H1 (cell line): ENCODE measurements around the gene CIRBP. TPM values are rescaled to one million over a fixed set of nuclear protein-coding genes. Genes with fewer than 3 reads are reported as not detected.

Source experiments
- CTCF ChIA-PET: fragments of 300-600 bp; sonication (Branson Sonifier 250); formaldehyde crosslinking; loops from one replicate; lab custom pipeline; 2021; ENCODE audit not compliant: partially characterized antibody; lab: Charles Lee
- POLR2A ChIA-PET: fragments of 300-600 bp; sonication (Branson Sonifier 250); formaldehyde crosslinking; loops from one replicate; lab custom pipeline; 2021; ENCODE audit warnings: inconsistent platforms; ENCODE audit not compliant: partially characterized antibody; lab: Charles Lee
- DNase-seq, 2 experiments: peaks; one replicate each; pipeline versions ENCODE4 v3.0.0 to v3.0.0-alpha.2; 2010 to 2022; ENCODE audit warnings: low spot score in 2 of 2, low read depth in 1 of 2, mixed read lengths in 1 of 2
- FAIRE-seq: peaks from 2 replicates; lab custom pipeline; 2011; peaks lifted over from hg19 to GRCh38; lab: Jason Lieb, UNC
- H2AFZ ChIP-seq: 2 replicates; pipeline ENCODE4 v1.8.1; 2012; ENCODE audit warnings: low read length, inconsistent platforms
- H2AK5ac ChIP-seq: 2 replicates; pipeline ENCODE4 v1.6.1; 2013; ENCODE audit warnings: low read depth, low read length
- H2BK120ac ChIP-seq: replicated peaks from 2 replicates; pipeline ENCODE3; 2013; ENCODE audit warnings: low read depth, low read length, inconsistent platforms
- H2BK12ac ChIP-seq: 2 replicates; pipeline ENCODE4 v1.6.1; 2013; ENCODE audit warnings: low read depth, low read length
- H2BK15ac ChIP-seq: 2 replicates; pipeline ENCODE4 v1.6.1; 2013; ENCODE audit warnings: low read length
- H2BK20ac ChIP-seq: 2 replicates; pipeline ENCODE4 v1.6.1; 2013; ENCODE audit warnings: low read length
- H2BK5ac ChIP-seq: 2 replicates; pipeline ENCODE4 v1.6.1; 2013; ENCODE audit warnings: low read depth, low read length
- H3K14ac ChIP-seq: 2 replicates; pipeline ENCODE4 v1.6.1; 2013; ENCODE audit warnings: inconsistent platforms; ENCODE audit not compliant: insufficient read length
- H3K18ac ChIP-seq: 2 replicates; pipeline ENCODE4 v1.6.1; 2013; ENCODE audit warnings: low read length; ENCODE audit errors: extremely low read depth
- H3K23ac ChIP-seq: 2 replicates; pipeline ENCODE4 v1.6.1; 2013; ENCODE audit warnings: inconsistent platforms; ENCODE audit not compliant: insufficient read length
- H3K23me2 ChIP-seq: 2 replicates; pipeline ENCODE4 v1.6.1; 2013; ENCODE audit warnings: low read depth, low read length
- H3K27ac ChIP-seq: 2 replicates; pipeline ENCODE4 v1.6.1; 2011; ENCODE audit warnings: low read depth, low read length, inconsistent platforms
- H3K27me3 ChIP-seq, 4 experiments: replicated peaks in 1 of 4; 1 replicate in 1 of 4; 2 replicates in 3 of 4; pipeline versions ENCODE4 v1.6.1 to v1.8.1; 2011 to 2013; ENCODE audit warnings: low read length in 3 of 4, mild to moderate bottlenecking in 3 of 4, inconsistent platforms in 2 of 4, mixed read lengths in 2 of 4, moderate library complexity in 1 of 4; ENCODE audit not compliant: control insufficient read depth in 3 of 4, insufficient read depth in 3 of 4; ENCODE audit errors: extremely low read depth in 1 of 4
- H3K36me3 ChIP-seq, 4 experiments: 2 replicates each; pipeline versions ENCODE4 v1.6.1 to v1.8.1; 2011 to 2013; ENCODE audit warnings: mild to moderate bottlenecking in 4 of 4, low read length in 3 of 4, moderate library complexity in 2 of 4, control low read depth in 1 of 4, inconsistent platforms in 1 of 4; ENCODE audit not compliant: insufficient read depth in 4 of 4, control insufficient read depth in 2 of 4
- H3K4ac ChIP-seq: replicated peaks from 2 replicates; pipeline ENCODE3; 2013; ENCODE audit warnings: low read length, low read depth, mixed read lengths, inconsistent platforms; ENCODE audit not compliant: insufficient read length
- H3K4me1 ChIP-seq, 4 experiments: replicated peaks in 1 of 4; 1 replicate in 1 of 4; 2 replicates in 3 of 4; pipeline versions ENCODE4 v1.6.1 to v1.8.1; 2011 to 2013; ENCODE audit warnings: low read length in 3 of 4, inconsistent platforms in 2 of 4, mixed read lengths in 1 of 4; ENCODE audit not compliant: insufficient read depth in 4 of 4, control insufficient read depth in 3 of 4
- H3K4me2 ChIP-seq, 2 experiments: 2 replicates each; pipeline versions ENCODE4 v1.6.1 to v1.8.1; 2011 to 2013; ENCODE audit warnings: low read depth in 2 of 2, low read length in 2 of 2, control low read depth in 1 of 2, inconsistent platforms in 1 of 2, mild to moderate bottlenecking in 1 of 2; ENCODE audit not compliant: insufficient read depth in 1 of 2
- H3K4me3 ChIP-seq, 4 experiments: fragments of 200-600, 300-600 bp in 1 of 4; sonication (generic), shearing (Covaris generic), sonication (Bioruptor Twin) in 1 of 4; 2 replicates each; pipeline versions ENCODE4 v1.5.1 to v1.8.1; 2011 to 2016; ENCODE audit warnings: low read length in 4 of 4, low read depth in 3 of 4, control low read depth in 2 of 4, inconsistent platforms in 2 of 4, mild to moderate bottlenecking in 2 of 4, mixed read lengths in 1 of 4, moderate library complexity in 1 of 4; ENCODE audit not compliant: insufficient read depth in 2 of 4; ENCODE audit errors: extremely low read depth in 1 of 4
- H3K56ac ChIP-seq: replicated peaks from 2 replicates; pipeline ENCODE3; 2013; ENCODE audit warnings: low read depth, mild to moderate bottlenecking, mixed read lengths, low read length, inconsistent platforms; ENCODE audit not compliant: insufficient read length
- H3K79me1 ChIP-seq: 2 replicates; pipeline ENCODE4 v1.6.1; 2013; ENCODE audit warnings: low read depth, low read length, control low read depth
- H3K79me2 ChIP-seq, 2 experiments: 2 replicates each; pipeline versions ENCODE4 v1.6.1 to v1.8.1; 2012 to 2013; ENCODE audit warnings: low read length in 2 of 2, mild to moderate bottlenecking in 2 of 2, inconsistent platforms in 1 of 2; ENCODE audit not compliant: insufficient read depth in 2 of 2, control insufficient read depth in 1 of 2
- H3K9ac ChIP-seq, 4 experiments: replicated peaks in 1 of 4; 1 replicate in 1 of 4; 2 replicates in 3 of 4; pipeline versions ENCODE4 v1.6.1 to v1.8.1; 2011 to 2013; ENCODE audit warnings: low read depth in 3 of 4, low read length in 3 of 4, control low read depth in 2 of 4, mild to moderate bottlenecking in 2 of 4, moderate library complexity in 2 of 4, inconsistent platforms in 1 of 4; ENCODE audit errors: extremely low read depth in 1 of 4
- H3K9me3 ChIP-seq, 2 experiments: 2 replicates each; pipeline versions ENCODE4 v1.6.1 to v1.8.1; 2012 to 2013; ENCODE audit warnings: mild to moderate bottlenecking in 2 of 2, moderate library complexity in 2 of 2, control low read depth in 1 of 2, inconsistent platforms in 1 of 2, low read depth in 1 of 2, low read length in 1 of 2, mixed read lengths in 1 of 2; ENCODE audit not compliant: insufficient read depth in 2 of 2
- H4K20me1 ChIP-seq, 2 experiments: replicated peaks in 1 of 2; 2 replicates each; pipeline versions ENCODE3 to v1.8.1; 2011 to 2013; ENCODE audit warnings: inconsistent platforms in 2 of 2, low read length in 2 of 2, mild to moderate bottlenecking in 1 of 2; ENCODE audit not compliant: insufficient read depth in 2 of 2, control insufficient read depth in 1 of 2
- H4K5ac ChIP-seq: 2 replicates; pipeline ENCODE4 v1.6.1; 2013; ENCODE audit warnings: low read length, low read depth, mixed read lengths, inconsistent platforms; ENCODE audit not compliant: insufficient read length
- H4K8ac ChIP-seq: 2 replicates; pipeline ENCODE4 v1.8.0; 2013; ENCODE audit warnings: mild to moderate bottlenecking, moderate library complexity, low read length, inconsistent platforms; ENCODE audit not compliant: insufficient read depth; ENCODE audit errors: extremely low read depth
- H4K91ac ChIP-seq: replicated peaks from 2 replicates; pipeline ENCODE3; 2013; ENCODE audit warnings: low read length, mixed read lengths, inconsistent platforms; ENCODE audit not compliant: insufficient read length
- ASH2L ChIP-seq: fragments of 200-600, 300-600 bp; sonication (generic); IDR thresholded peaks from one replicate; pipeline ENCODE4 v1.7.1; 2017; ENCODE audit warnings: low read length
- CHD2 ChIP-seq: IDR thresholded peaks from 2 replicates; pipeline ENCODE4 v1.6.1; 2012; ENCODE audit warnings: low read length, improper control_type of control experiment
- KDM1A ChIP-seq: fragments of 200-600, 300-600 bp; sonication (generic); IDR thresholded peaks from 2 replicates; pipeline ENCODE4 v1.7.1; 2016; ENCODE audit warnings: mild to moderate bottlenecking, low read length, borderline replicate concordance
- KDM4A ChIP-seq: IDR thresholded peaks from one replicate; pipeline ENCODE4 v1.7.1; 2012; ENCODE audit warnings: low read depth, mild to moderate bottlenecking, moderate library complexity, low read length, inconsistent platforms; ENCODE audit not compliant: severe bottlenecking
- MAFK ChIP-seq: IDR thresholded peaks from 2 replicates; pipeline ENCODE4 v1.6.1; 2012; ENCODE audit warnings: low read depth, mild to moderate bottlenecking, improper control_type of control experiment, low read length
- POLR2AphosphoS5 ChIP-seq: IDR thresholded peaks from 2 replicates; pipeline ENCODE4 v1.6.1; 2011; ENCODE audit warnings: low read depth, low read length
- RBBP5 ChIP-seq: IDR thresholded peaks from 2 replicates; pipeline ENCODE4 v1.7.1; 2012; ENCODE audit warnings: low read depth, mild to moderate bottlenecking, inconsistent platforms, low read length, moderate library complexity, borderline replicate concordance
- YY1 ChIP-seq: IDR thresholded peaks from 2 replicates; pipeline ENCODE4 v1.6.1; 2011; ENCODE audit warnings: low read depth, mild to moderate bottlenecking, low read length
- WGBS, 2 experiments: shearing (Covaris generic) in 1 of 2; methylation state at CpG; one replicate each; pipeline versions ENCODE4 v1.1.6 to v1.1.7; 2013 to 2015; ENCODE audit warnings: low lambda C conversion rate in 2 of 2, mixed read lengths in 2 of 2, inconsistent platforms in 1 of 2, low coverage in 1 of 2, missing lambda C conversion rate in 1 of 2; ENCODE audit not compliant: insufficient replicate concordance in 2 of 2, insufficient coverage in 1 of 2, insufficient read length in 1 of 2; ENCODE audit errors: extremely low coverage in 1 of 2, missing lambda C conversion rate in 1 of 2; 5-methylcytosine and 5-hydroxymethylcytosine counted together
- polyA plus RNA-seq, 7 experiments: library from polyadenylated mRNA; depleted of rRNA in 3 of 7; stranded (reverse) in 5 of 7; unstranded in 2 of 7; fragments of >200 nt in 5 of 7; fragments of 200-250 nt in 2 of 7; gene quantifications; 1 replicate in 5 of 7; 2 replicates in 1 of 7; 4 replicates in 1 of 7; pipeline versions ENCODE4 v1.2.1 to v1.2.3, GENCODE V29; 2011 to 2013; ENCODE audit warnings: missing spikeins in 2 of 7, mixed read lengths in 2 of 7
- total RNA-seq: library from RNA; stranded (reverse); fragmentation: NEBNext Ultra II Directional; extraction: Animal tissue kit (Norgen Biotek cat#: 25700); gene quantifications from 2 replicates; pipeline ENCODE4 v1.2.1, GENCODE V29; 2021

CIRBP gene
- total and polyA plus RNA-seq, 2 of the 8 experiments (the other 6 are each of a cell fraction or from before 2014, with no cell fraction given) = 175 to 199 TPM

DNA sequence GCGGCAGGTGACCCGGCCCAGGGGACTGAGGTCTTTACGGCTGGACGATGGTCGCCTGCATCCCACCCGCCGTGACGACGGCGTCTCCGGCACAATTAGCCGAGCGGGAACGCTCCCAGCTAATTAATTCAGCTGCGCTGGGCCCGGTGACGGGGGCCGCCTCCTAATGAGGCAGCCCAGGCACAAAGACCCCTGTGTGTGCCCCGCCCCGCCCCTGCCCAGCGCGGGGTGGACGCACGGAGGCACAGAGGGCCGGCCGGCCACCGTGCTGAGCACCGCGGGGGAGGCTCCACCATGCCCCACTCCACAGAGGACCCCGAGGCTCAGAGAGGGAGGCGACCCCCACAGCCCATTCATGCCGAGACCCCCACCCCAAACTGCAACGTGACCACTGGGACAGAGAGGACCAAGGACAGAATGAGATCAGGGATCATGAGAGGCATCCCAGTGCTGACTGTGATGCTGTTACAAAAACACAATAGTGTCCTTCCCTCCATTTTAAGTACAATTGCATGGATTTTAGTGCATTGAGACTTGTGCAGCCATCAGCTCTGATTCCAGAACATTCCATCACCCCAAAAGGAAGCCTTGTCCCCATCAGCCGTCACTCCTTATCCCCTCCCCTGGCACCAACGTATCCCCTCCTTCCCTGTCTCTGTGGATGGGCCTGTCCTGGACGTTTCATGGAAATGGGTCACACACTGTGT is 33.6 kb downstream of the CIRBP start:
- Histone ChIP-seq H3K9me3 (no peaks in the 10 kb centered on the region), H3K27me3 (no peaks in the 10 kb centered on the region), H4K5ac (no peak overlapping the region), H2AK5ac (no peak overlapping the region), H3K56ac (no peak overlapping the region), H3K23ac (no peak overlapping the region), H3K9ac (no peak overlapping the region), H2BK120ac (no peak overlapping the region), H2AFZ (no peak overlapping the region), H4K20me1 (no peaks in the 10 kb centered on the region), H2BK5ac (no peak overlapping the region; the same call in 1 of the 2 replicates), H3K4me1 (0 out of 7 replicates have a peak, but pooled peaks cover 0 to 4% (median 0%) of the 10 kb centered on the region in 4 experiments), H4K8ac (no peak overlapping the region), H3K4ac (no peak overlapping the region), H3K27ac (no peak overlapping the region), H2BK15ac (no peak overlapping the region), H3K18ac (no peak overlapping the region), H4K91ac (no peak overlapping the region), H3K4me3 (no peak overlapping the region), H2BK12ac (0 out of 2 replicates have a peak overlapping the region, but pooled peaks have one; percentile 11), H3K79me1 (no peaks in the 10 kb centered on the region), H2BK20ac (no peak overlapping the region), H3K23me2 (no peaks in the 10 kb centered on the region), H3K14ac (no peak overlapping the region), H3K36me3 (no peaks in the 10 kb centered on the region), H3K79me2 (no peaks in the 10 kb centered on the region), H3K4me2 (no peak overlapping the region)
- DNase-seq (no peak), FAIRE-seq (no peak)
- ChIA-PET POLR2A (interaction anchor here (0.9 to 1.9 kb wide), 4 partner anchors 11 to 36 kb away, joined by 3 to 7 read pairs (median 4); partner anchors contain the start of gene CIRBP), CTCF (interaction anchor here (0.6 to 1.8 kb wide), 6 partner anchors 9 to 362 kb away, joined by 3 to 4 read pairs (median 3); no protein-coding TSS in a partner anchor)
- WGBS, 2 experiments = 90% methylated on average over 26 of the region's 36 CpGs; no CpG with 5 or more reads in 1 of the 2 experiments
- no peak for TF ChIP-seq ASH2L
- no peak for TF ChIP-seq YY1
- no peak for TF ChIP-seq POLR2AphosphoS5
- TF ChIP-seq CHD2 = no peak
- no peak for TF ChIP-seq KDM1A
- TF ChIP-seq KDM4A = no peak
- no peak for TF ChIP-seq MAFK
- TF ChIP-seq RBBP5 = no peak
